ENCODE data around the gene TNS2.

The TNS2 gene

GRCh38 chr12:53049571-53050318 lies at the start of gene TNS2:
Gene TNS2, plus strand, starts transcription at chr12:53050065. Its CDS starts 121 bp downstream, at chr12:53050186.
- peak; percentile 65 for DNase-seq (ENCODE audit: low read depth)
- H3K4me3 ChIP-seq (ENCODE audit: low read length) = peak within 1 kb of the TSS; percentile 93
- no peak for TF ChIP-seq CTCF (conservative IDR thresholded peaks at IDR 0.05; ENCODE audit: low read length)

GRCh38 chr12:53004178-53004577 lies 45.7 kb upstream of the TNS2 start:
- no peak overlapping the region for H3K4me3 ChIP-seq (ENCODE audit: low read length)
- no peak for TF ChIP-seq CTCF (conservative IDR thresholded peaks at IDR 0.05; ENCODE audit: low read length)
- DNase-seq (ENCODE audit: low read depth) = peak; percentile 23

GRCh38 chr12:53004582-53004981 lies 45.3 kb upstream of the TNS2 start:
- no peak overlapping the region; the same call in 1 of the 2 replicates for H3K4me3 ChIP-seq (ENCODE audit: low read length)
- TF ChIP-seq CTCF (conservative IDR thresholded peaks at IDR 0.05; ENCODE audit: low read length) = no peak
- DNase-seq (ENCODE audit: low read depth) = peak; percentile 23

GRCh38 chr12:53005215-53005985 lies 44.5 kb upstream of the TNS2 start:
- H3K4me3 ChIP-seq (ENCODE audit: low read length) = peak overlapping the region; percentile 89
- DNase-seq (ENCODE audit: low read depth) = no peak
- TF ChIP-seq CTCF (conservative IDR thresholded peaks at IDR 0.05; ENCODE audit: low read length) = no peak

- peak; percentile 100 for DNase-seq (ENCODE audit: low read depth)
- H3K4me3 ChIP-seq (ENCODE audit: low read length) = peak within 1 kb of the TSS; percentile 100
- TF ChIP-seq CTCF (conservative IDR thresholded peaks at IDR 0.05; ENCODE audit: low read length) = no peak
These were observed 43.7 kb upstream of the TNS2 start, which contains the start of gene EIF4B for GRCh38 chr12:53005986-53006809. Gene EIF4B, plus strand, starts transcription at chr12:53006456. Its CDS starts 28 bp downstream, at chr12:53006484.

GRCh38 chr12:53006810-53007309 lies 43.0 kb upstream of the TNS2 start:
- DNase-seq (ENCODE audit: low read depth) = peak; percentile 61
- TF ChIP-seq CTCF (conservative IDR thresholded peaks at IDR 0.05; ENCODE audit: low read length) = no peak
- H3K4me3 ChIP-seq (ENCODE audit: low read length) = peak overlapping the region; percentile 100

Measured in AG10803 (cell line).